K562 (cell line): Measurements from ENCODE around the gene SHB.

Experiments used
- ATF1 ChIP-seq, 2 experiments: fragments of 450-650 bp in 1 of 2; IDR thresholded peaks; 2 replicates each; pipeline ENCODE4 v1.6.1; 2016; ENCODE audit warnings: missing compliant biosample characterization in 1 of 2, missing genetic modification characterization in 1 of 2
- CTCF ChIP-seq, 3 experiments: IDR thresholded peaks in 2 of 3; conservative IDR thresholded peaks in 1 of 3; 2 replicates each; pipeline ENCODE4 v1.5.1; 2011 to 2012; ENCODE audit warnings: low read length in 3 of 3, mild to moderate bottlenecking in 3 of 3, control low read depth in 2 of 3, improper control_type of control experiment in 1 of 3, inconsistent platforms in 1 of 3, low read depth in 1 of 3, mixed read lengths in 1 of 3, moderate library complexity in 1 of 3; ENCODE audit not compliant: insufficient read depth in 2 of 3
- MEIS2 ChIP-seq: fragments of 450-650 bp; IDR thresholded peaks from 2 replicates; pipeline ENCODE4 v1.6.1; 2014; ENCODE audit warnings: mild to moderate bottlenecking; ENCODE audit not compliant: partially characterized antibody
- MYC ChIP-seq, 2 experiments: fragments of 250-450 bp in 1 of 2; sonication (Bioruptor Pico) in 1 of 2; IDR thresholded peaks; 2 replicates each; pipeline versions ENCODE4 v1.5.1 to v1.6.1; 2012 to 2021; ENCODE audit warnings: low read depth in 2 of 2, borderline replicate concordance in 1 of 2, improper control_type of control experiment in 1 of 2, low read length in 1 of 2, mild to moderate bottlenecking in 1 of 2, moderate library complexity in 1 of 2
- POLR2A ChIP-seq: fragments of 450-650 bp; conservative IDR thresholded peaks from 2 replicates; pipeline ENCODE4 v1.6.1; 2016
- RAD21 ChIP-seq, 2 experiments: fragments of 250-450 bp in 1 of 2; fragments of 450-650 bp in 1 of 2; sonication (Bioruptor Pico) in 1 of 2; formaldehyde crosslinking in 1 of 2; IDR thresholded peaks in 1 of 2; conservative IDR thresholded peaks in 1 of 2; 2 replicates each; pipeline versions ENCODE4 v1.4.0 to v1.8.0; 2020 to 2022; ENCODE audit warnings: mild to moderate bottlenecking in 2 of 2, moderate library complexity in 1 of 2
- SRSF9 ChIP-seq: fragments of 200-400 bp; formaldehyde crosslinking; IDR thresholded peaks from 2 replicates; pipeline ENCODE4 v1.6.1; 2017; ENCODE audit warnings: low read depth, low read length, borderline replicate concordance
- ZFX ChIP-seq: sonication (generic); formaldehyde crosslinking; IDR thresholded peaks from 2 replicates; pipeline ENCODE4 v1.8.0; 2022; ENCODE audit warnings: mild to moderate bottlenecking, missing genetic modification reagents, moderate library complexity
- ZNF134 ChIP-seq: fragments of 250-450 bp; sonication (Bioruptor Pico); conservative IDR thresholded peaks from 2 replicates; pipeline ENCODE4 v1.4.0; 2020
- TF ChIP-seq, protein P1 (sequence below): fragments of 450-650 bp; formaldehyde crosslinking; IDR thresholded peaks from 2 replicates; pipeline ENCODE4 v1.4.0; 2020; ENCODE audit warnings: mild to moderate bottlenecking, moderate library complexity

DNA sequence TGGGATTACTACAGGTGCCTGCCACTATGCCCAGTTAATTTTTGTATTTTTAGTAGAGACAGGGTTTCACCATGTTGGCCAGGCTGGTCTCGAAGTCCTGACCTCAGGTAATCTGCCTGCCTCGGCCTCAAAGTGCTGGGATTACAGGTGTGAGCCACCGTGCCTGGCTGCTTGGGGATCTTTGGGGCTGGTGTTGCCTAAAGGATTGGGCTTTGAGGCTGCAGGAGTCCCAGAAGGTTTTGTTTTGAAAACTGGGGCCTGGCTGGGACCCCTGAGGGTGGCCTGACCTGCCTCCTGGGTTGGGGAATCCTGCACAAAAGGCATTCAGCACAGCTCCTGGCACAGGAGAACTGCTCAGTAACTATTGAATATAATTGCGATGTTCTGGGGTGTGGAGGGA, 25.1 kb upstream of the SHB start:
- TF ChIP-seq RAD21 (CRISPR knock-in tag; conservative IDR thresholded peaks at IDR 0.05 in 1 of 2, IDR thresholded peaks at IDR 0.05 in 1 of 2) (no peak), MYC (IDR thresholded peaks at IDR 0.05; ENCODE audit: low read depth, low read length) (no peak), MYC (CRISPR knock-in tag; IDR thresholded peaks at IDR 0.05; ENCODE audit: borderline replicate concordance, low read depth) (no peak), MEIS2 (no peak), CTCF (IDR thresholded peaks at IDR 0.05 in 2 of 3, conservative IDR thresholded peaks at IDR 0.05 in 1 of 3; ENCODE audit: insufficient read depth in 2 of 3, low read depth in 1 of 3, low read length in 3 of 3) (no peak), ATF1 (CRISPR knock-in tag; IDR thresholded peaks at IDR 0.05) (no peak), ATF1 (tag; IDR thresholded peaks at IDR 0.05) (no peak), ZNF134 (no peak), ZFX (no peak), POLR2A (no peak), SRSF9 (no peak)
- TF ChIP-seq, protein P1, sequence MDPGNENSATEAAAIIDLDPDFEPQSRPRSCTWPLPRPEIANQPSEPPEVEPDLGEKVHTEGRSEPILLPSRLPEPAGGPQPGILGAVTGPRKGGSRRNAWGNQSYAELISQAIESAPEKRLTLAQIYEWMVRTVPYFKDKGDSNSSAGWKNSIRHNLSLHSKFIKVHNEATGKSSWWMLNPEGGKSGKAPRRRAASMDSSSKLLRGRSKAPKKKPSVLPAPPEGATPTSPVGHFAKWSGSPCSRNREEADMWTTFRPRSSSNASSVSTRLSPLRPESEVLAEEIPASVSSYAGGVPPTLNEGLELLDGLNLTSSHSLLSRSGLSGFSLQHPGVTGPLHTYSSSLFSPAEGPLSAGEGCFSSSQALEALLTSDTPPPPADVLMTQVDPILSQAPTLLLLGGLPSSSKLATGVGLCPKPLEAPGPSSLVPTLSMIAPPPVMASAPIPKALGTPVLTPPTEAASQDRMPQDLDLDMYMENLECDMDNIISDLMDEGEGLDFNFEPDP (CRISPR knock-in tag): no peak
